ENCODE data around the gene RERE. TPM values are rescaled to one million over a fixed set of nuclear protein-coding genes. Genes with fewer than 3 reads are reported as not detected.

RERE gene
- total RNA-seq, 1 experiment from 2014 or later = 40.6 TPM

- BruUV-seq (replicated peaks) = no TSS peak
These were observed 441.0 kb downstream of the RERE start for GRCh38 chr1:8376358-8376840.

GRCh38 chr1:8374812-8375211 lies 442.6 kb downstream of the RERE start:
- ChIA-PET CTCF (interaction anchor here (1.0 to 1.2 kb wide), 2 partner anchors 196 to 474 kb away, joined by 3 read pairs; no protein-coding TSS in a partner anchor), POLR2A (no interaction called here), RAD21 (ENCODE audit: low non-redundant PET in 1 of 2, low total read pairs in 2 of 2, uncharacterized antibody in 2 of 2, unreplicated experiment in 2 of 2) (no interaction called here)
- TF ChIP-seq CTCF (IDR thresholded peaks at IDR 0.05 in 2 of 3, conservative IDR thresholded peaks at IDR 0.05 in 1 of 3; ENCODE audit: borderline replicate concordance in 1 of 3, insufficient read depth in 1 of 3, low read depth in 2 of 3, low read length in 2 of 3) (peak; percentile 53 to 76 (median 69); a peak in 5 of 6 replicates), YY1 (IDR thresholded peaks at IDR 0.05; ENCODE audit: extremely low read depth, insufficient replicate concordance, low read depth, low read length) (peak; percentile 38), RAD21 (IDR thresholded peaks at IDR 0.05; ENCODE audit: low read depth) (peak; percentile 67), JUND (IDR thresholded peaks at IDR 0.05) (no peak), ZFX (IDR thresholded peaks at IDR 0.05) (no peak)
- ATAC-seq (peak; percentile 89), DNase-seq (ENCODE audit: low read depth, low spot score) (peak; percentile 24)
- intact Hi-C loops (cut with micrococcal nuclease) = loop anchor here (1.0 to 10.0 kb wide), 3 partner anchors 200 to 351 kb away; no protein-coding TSS in a partner anchor
- no peaks in the 10 kb centered on the region for H3K9me3 ChIP-seq (ENCODE audit: control insufficient read depth in 1 of 2, insufficient read depth in 1 of 2, low read depth in 1 of 2, low read length in 2 of 2)
- H3K4me1 ChIP-seq (ENCODE audit: control insufficient read depth in 1 of 2, insufficient read depth in 2 of 2, low read length in 2 of 2) = peaks cover 2 to 12% of the 10 kb centered on the region in 2 experiments; a peak in 2 of 4 replicates
- no peaks in the 10 kb centered on the region for H3K9me2 ChIP-seq (ENCODE audit: insufficient read depth)
- no peaks in the 10 kb centered on the region for H3K27me3 ChIP-seq (ENCODE audit: insufficient read depth, low read length)
- no TSS peak for BruUV-seq (replicated peaks)
- no peak overlapping the region for H3K9ac ChIP-seq (ENCODE audit: low read length)
- H4K20me1 ChIP-seq (ENCODE audit: insufficient read depth) = no peaks in the 10 kb centered on the region
- no peak overlapping the region for H3K4me3 ChIP-seq (replicated peaks in 1 of 2; ENCODE audit: low read depth in 1 of 2, low read length in 2 of 2)
- H3K79me2 ChIP-seq (ENCODE audit: insufficient read depth, low read length) = no peaks in the 10 kb centered on the region
- H3K36me3 ChIP-seq (ENCODE audit: control insufficient read depth in 1 of 2, insufficient read depth in 2 of 2, low read length in 2 of 2) = 0 out of 4 replicates have a peak, but pooled peaks cover 0 to 2% of the 10 kb centered on the region in 2 experiments
- H3K4me2 ChIP-seq (ENCODE audit: low read length) = no peak overlapping the region
- H2AFZ ChIP-seq (ENCODE audit: low read depth, low read length, poor library complexity, severe bottlenecking) = no peak overlapping the region
- H3K27ac ChIP-seq (ENCODE audit: low read depth, low read length) = no peak overlapping the region

More at GRCh38 chr1:8376358-8376840, 441.0 kb downstream of the RERE start:
- ChIA-PET POLR2A (no interaction called here), CTCF (no interaction called here), RAD21 (ENCODE audit: low non-redundant PET in 1 of 2, low total read pairs in 2 of 2, uncharacterized antibody in 2 of 2, unreplicated experiment in 2 of 2) (no interaction called here)
- no peaks in the 10 kb centered on the region for H4K20me1 ChIP-seq (ENCODE audit: insufficient read depth)
- no peak overlapping the region for H3K4me2 ChIP-seq (ENCODE audit: low read length)
- no peak overlapping the region for H3K4me3 ChIP-seq (replicated peaks in 1 of 2; ENCODE audit: low read depth in 1 of 2, low read length in 2 of 2)
- intact Hi-C loops (cut with micrococcal nuclease) = loop anchor here (10.0 kb wide), 1 partner anchor 198 kb away; no protein-coding TSS in a partner anchor
- TF ChIP-seq CBX3 (IDR thresholded peaks at IDR 0.05; ENCODE audit: low read depth) = no peak
- TF ChIP-seq FOSL1 (IDR thresholded peaks at IDR 0.05; ENCODE audit: low read depth) = no peak
- no peak for TF ChIP-seq SIN3A (IDR thresholded peaks at IDR 0.05; ENCODE audit: low read depth)
- TF ChIP-seq RAD21 (IDR thresholded peaks at IDR 0.05; ENCODE audit: low read depth) = no peak
- peaks cover 2 to 12% of the 10 kb centered on the region in 2 experiments; a peak in 2 of 4 replicates for H3K4me1 ChIP-seq (ENCODE audit: control insufficient read depth in 1 of 2, insufficient read depth in 2 of 2, low read length in 2 of 2)
- H3K9me2 ChIP-seq (ENCODE audit: insufficient read depth) = no peaks in the 10 kb centered on the region
- H3K27ac ChIP-seq (ENCODE audit: low read depth, low read length) = no peak overlapping the region
- H3K9me3 ChIP-seq (ENCODE audit: control insufficient read depth in 1 of 2, insufficient read depth in 1 of 2, low read depth in 1 of 2, low read length in 2 of 2) = no peaks in the 10 kb centered on the region
- ATAC-seq (no peak), DNase-seq (ENCODE audit: low read depth, low spot score) (no peak)
- no peak overlapping the region for H2AFZ ChIP-seq (ENCODE audit: low read depth, low read length, poor library complexity, severe bottlenecking)
- H3K27me3 ChIP-seq (ENCODE audit: insufficient read depth, low read length) = no peaks in the 10 kb centered on the region
- no peaks in the 10 kb centered on the region for H3K79me2 ChIP-seq (ENCODE audit: insufficient read depth, low read length)
- 0 out of 4 replicates have a peak, but pooled peaks cover 0 to 2% of the 10 kb centered on the region in 2 experiments for H3K36me3 ChIP-seq (ENCODE audit: control insufficient read depth in 1 of 2, insufficient read depth in 2 of 2, low read length in 2 of 2)
- H3K9ac ChIP-seq (ENCODE audit: low read length) = no peak overlapping the region
